Endothelial cell of umbilical vein (primary cell): ENCODE measurements around the gene FADS2. TPM values are rescaled to one million over a fixed set of nuclear protein-coding genes. Genes with fewer than 3 reads are reported as not detected.

ENCODE experiments used
- BruUV-seq: library from RNA; stranded (reverse); fragments of 400-500 nt; replicated peaks from 2 replicates; lab custom pipeline; 2021; lab: Mats Ljungman, UMichigan
- CTCF ChIA-PET: fragments of 300-600, 350-600 bp; sonication (Branson Sonifier 250); formaldehyde crosslinking; loops from one replicate; lab custom pipeline; 2021; ENCODE audit warnings: antibody characterized with exemption, inconsistent platforms; lab: Charles Lee
- POLR2A ChIA-PET: fragments of 300-600, 350-600 bp; sonication (Branson Sonifier 250); formaldehyde crosslinking; loops from one replicate; lab custom pipeline; 2021; ENCODE audit warnings: antibody characterized with exemption, inconsistent platforms; lab: Charles Lee
- DNase-seq: peaks from one replicate; pipeline ENCODE4 v3.0.0-alpha.2; 2011; ENCODE audit warnings: low read depth, low spot score
- FAIRE-seq: peaks from 2 replicates; lab custom pipeline; 2011; peaks lifted over from hg19 to GRCh38; lab: Jason Lieb, UNC
- H2AFZ ChIP-seq: 2 replicates; pipeline ENCODE4 v1.6.0; 2012; ENCODE audit warnings: low read depth, low read length, control low read depth, inconsistent platforms
- H3K27ac ChIP-seq: 2 replicates; pipeline ENCODE4 v1.5.1; 2011; ENCODE audit warnings: low read depth, mild to moderate bottlenecking, control low read depth, low read length, moderate library complexity; ENCODE audit not compliant: insufficient read depth
- H3K27me3 ChIP-seq, 2 experiments: 2 replicates each; pipeline versions ENCODE4 v1.6.0 to v1.6.1; 2011; ENCODE audit warnings: low read length in 2 of 2, mixed read lengths in 1 of 2; ENCODE audit not compliant: control insufficient read depth in 2 of 2, insufficient read depth in 2 of 2
- H3K36me3 ChIP-seq, 2 experiments: 2 replicates in 1 of 2; 3 replicates in 1 of 2; pipeline ENCODE4 v1.5.1; 2011; ENCODE audit warnings: low read length in 2 of 2, mild to moderate bottlenecking in 1 of 2, moderate library complexity in 1 of 2; ENCODE audit not compliant: control insufficient read depth in 2 of 2, insufficient read depth in 2 of 2; ENCODE audit errors: extremely low read depth in 1 of 2
- H3K4me1 ChIP-seq: 3 replicates; pipeline ENCODE4 v1.5.1; 2011; ENCODE audit warnings: mild to moderate bottlenecking, low read length; ENCODE audit not compliant: control insufficient read depth, insufficient read depth; ENCODE audit errors: extremely low read depth
- H3K4me2 ChIP-seq: 2 replicates; pipeline ENCODE4 v1.6.1; 2011; ENCODE audit warnings: low read length, control low read depth, mixed read lengths; ENCODE audit not compliant: insufficient read depth
- H3K4me3 ChIP-seq, 3 experiments: fragments of 200-600 bp in 1 of 3; sonication (generic), shearing (Covaris generic) in 1 of 3; replicated peaks in 1 of 3; 2 replicates each; pipeline ENCODE4 v1.5.1; 2011 to 2016; ENCODE audit warnings: control low read depth in 3 of 3, low read length in 3 of 3, mild to moderate bottlenecking in 2 of 3, inconsistent platforms in 1 of 3, low read depth in 1 of 3, moderate library complexity in 1 of 3; ENCODE audit not compliant: insufficient read depth in 1 of 3
- H3K79me2 ChIP-seq: 2 replicates; pipeline ENCODE4 v1.6.0; 2012; ENCODE audit warnings: low read length, inconsistent platforms; ENCODE audit not compliant: control insufficient read depth, insufficient read depth
- H3K9ac ChIP-seq: replicated peaks from 2 replicates; pipeline ENCODE3; 2011; ENCODE audit warnings: low read length, control low read depth; ENCODE audit not compliant: insufficient read depth; ENCODE audit errors: extremely low read depth
- H3K9me1 ChIP-seq: replicated peaks from 3 replicates; pipeline ENCODE4 v1.6.0; 2011; ENCODE audit warnings: mild to moderate bottlenecking, low read length; ENCODE audit not compliant: control insufficient read depth, insufficient read depth; ENCODE audit errors: extremely low read depth
- H3K9me3 ChIP-seq: replicated peaks from 2 replicates; pipeline ENCODE4 v1.5.1; 2012; ENCODE audit warnings: low read length, inconsistent platforms; ENCODE audit not compliant: control insufficient read depth, insufficient read depth
- H4K20me1 ChIP-seq: replicated peaks from 2 replicates; pipeline ENCODE3; 2011; ENCODE audit warnings: mild to moderate bottlenecking, low read length; ENCODE audit not compliant: control insufficient read depth, insufficient read depth; ENCODE audit errors: extremely low read depth
- EZH2 ChIP-seq: IDR thresholded peaks from 2 replicates; pipeline ENCODE4 v1.6.1; 2012; ENCODE audit warnings: borderline replicate concordance, low read depth, mild to moderate bottlenecking, moderate library complexity, low read length, inconsistent platforms; ENCODE audit not compliant: severe bottlenecking
- FOS ChIP-seq: IDR thresholded peaks from 2 replicates; pipeline ENCODE4 v1.6.1; 2011; ENCODE audit warnings: mild to moderate bottlenecking, low read length, moderate library complexity, borderline replicate concordance; ENCODE audit not compliant: insufficient read depth
- GATA2 ChIP-seq: IDR thresholded peaks from 2 replicates; pipeline ENCODE4 v1.7.0; 2011; ENCODE audit warnings: low read depth, mild to moderate bottlenecking, moderate library complexity, mixed read lengths, low read length; ENCODE audit not compliant: insufficient read length, insufficient read depth
- JUN ChIP-seq: IDR thresholded peaks from 2 replicates; pipeline ENCODE4 v1.6.1; 2011; ENCODE audit warnings: borderline replicate concordance, low read depth; ENCODE audit not compliant: insufficient read length, insufficient read depth
- MYC ChIP-seq: IDR thresholded peaks from one replicate; pipeline ENCODE4 v1.6.1; 2011; ENCODE audit warnings: mild to moderate bottlenecking, low read depth, low read length
- POLR2A ChIP-seq: IDR thresholded peaks from 2 replicates; pipeline ENCODE4 v1.6.1; 2012; ENCODE audit warnings: low read depth, mild to moderate bottlenecking, control low read depth, low read length
- POLR2AphosphoS5 ChIP-seq: IDR thresholded peaks from 2 replicates; pipeline ENCODE4 v1.6.1; 2012; ENCODE audit warnings: low read depth, mild to moderate bottlenecking, control low read depth, low read length, moderate library complexity; ENCODE audit not compliant: insufficient read depth
- dilution Hi-C: fragments of 300-500 bp; cut with MboI; formaldehyde crosslinking; loops from one replicate; pipeline ENCODE4 v1.15.0; 2019; ENCODE audit warnings: low sequenced_read_pairs; ENCODE audit not compliant: extremely low pct_ligation_motif_present
- intact Hi-C: fragments of 100-400 bp; cut with micrococcal nuclease; formaldehyde crosslinking; loops from one replicate; pipeline ENCODE4 v1.10.0; 2022
- polyA plus RNA-seq, 4 experiments: library from polyadenylated mRNA; depleted of rRNA in 3 of 4; stranded (reverse) in 3 of 4; unstranded in 1 of 4; fragments of >200 nt; gene quantifications; 2 replicates each; pipeline versions ENCODE4 v1.2.1 to v1.2.3, GENCODE V29; 2011 to 2012; ENCODE audit warnings: missing spikeins in 1 of 4
- total RNA-seq: library from RNA; stranded (reverse); gene quantifications from 2 replicates; pipeline ENCODE4 v1.2.3, GENCODE V29; 2021
- TF ChIP-seq, protein P1 (sequence below): IDR thresholded peaks from 2 replicates; pipeline ENCODE4 v1.6.1; 2011; ENCODE audit not compliant: insufficient read depth, insufficient read length
- TF ChIP-seq, protein P2 (sequence below), 2 donors: IDR thresholded peaks; 1 replicate in 1 of 2; 2 replicates in 1 of 2; pipeline ENCODE4 v1.5.1; 2011; ENCODE audit warnings: low read length in 2 of 2, mild to moderate bottlenecking in 2 of 2, moderate library complexity in 2 of 2, control low read depth in 1 of 2, inconsistent platforms in 1 of 2, low read depth in 1 of 2; ENCODE audit not compliant: insufficient read depth in 1 of 2; ENCODE audit errors: extremely low read depth in 1 of 2

Gene FADS2
- total and polyA plus RNA-seq, 2 donors (not counting 3 experiments of a cell fraction or from before 2014, with no cell fraction given), result 668 to 898 TPM

DNA sequence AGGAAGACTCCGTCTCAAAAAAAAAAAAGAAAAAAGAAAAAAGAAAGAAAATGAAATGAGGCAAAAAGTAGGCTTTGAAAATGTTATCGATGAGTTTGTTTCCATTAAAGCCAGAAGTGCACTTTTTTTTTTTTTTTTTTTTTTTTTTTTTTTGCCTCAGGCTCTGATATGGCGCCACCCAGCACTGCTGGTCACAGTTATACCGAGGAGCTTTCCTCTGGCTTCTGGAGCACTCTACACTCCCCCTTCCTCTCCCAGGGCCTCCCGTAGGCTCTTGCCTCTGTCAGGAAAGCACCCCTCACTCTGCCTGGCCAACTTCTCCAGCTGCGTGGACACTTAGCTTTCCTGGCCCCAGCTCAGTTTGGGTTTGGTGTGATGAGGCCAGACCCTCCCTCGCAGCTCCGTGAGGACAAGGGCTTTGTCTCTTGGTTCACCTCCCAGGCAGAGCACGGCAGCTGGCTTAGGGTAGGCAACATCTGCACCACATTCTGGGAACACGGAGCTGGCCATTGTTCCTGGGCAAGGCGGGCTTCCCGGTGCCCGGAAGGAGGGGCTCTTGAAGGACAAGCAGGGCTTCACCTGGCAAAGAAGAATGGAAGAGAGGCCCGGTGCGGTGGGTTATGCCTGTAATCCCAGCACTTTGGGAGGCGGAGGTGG is 16.9 kb downstream of the FADS2 start:
- H3K4me1 ChIP-seq, result no peaks in the 10 kb centered on the region
- BruUV-seq, result no TSS peak
- no peak for TF ChIP-seq JUN
- TF ChIP-seq, protein P1, sequence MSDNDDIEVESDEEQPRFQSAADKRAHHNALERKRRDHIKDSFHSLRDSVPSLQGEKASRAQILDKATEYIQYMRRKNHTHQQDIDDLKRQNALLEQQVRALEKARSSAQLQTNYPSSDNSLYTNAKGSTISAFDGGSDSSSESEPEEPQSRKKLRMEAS, result no peak
- no peak for TF ChIP-seq FOS
- TF ChIP-seq POLR2A, result no peak
- TF ChIP-seq, protein P2, sequence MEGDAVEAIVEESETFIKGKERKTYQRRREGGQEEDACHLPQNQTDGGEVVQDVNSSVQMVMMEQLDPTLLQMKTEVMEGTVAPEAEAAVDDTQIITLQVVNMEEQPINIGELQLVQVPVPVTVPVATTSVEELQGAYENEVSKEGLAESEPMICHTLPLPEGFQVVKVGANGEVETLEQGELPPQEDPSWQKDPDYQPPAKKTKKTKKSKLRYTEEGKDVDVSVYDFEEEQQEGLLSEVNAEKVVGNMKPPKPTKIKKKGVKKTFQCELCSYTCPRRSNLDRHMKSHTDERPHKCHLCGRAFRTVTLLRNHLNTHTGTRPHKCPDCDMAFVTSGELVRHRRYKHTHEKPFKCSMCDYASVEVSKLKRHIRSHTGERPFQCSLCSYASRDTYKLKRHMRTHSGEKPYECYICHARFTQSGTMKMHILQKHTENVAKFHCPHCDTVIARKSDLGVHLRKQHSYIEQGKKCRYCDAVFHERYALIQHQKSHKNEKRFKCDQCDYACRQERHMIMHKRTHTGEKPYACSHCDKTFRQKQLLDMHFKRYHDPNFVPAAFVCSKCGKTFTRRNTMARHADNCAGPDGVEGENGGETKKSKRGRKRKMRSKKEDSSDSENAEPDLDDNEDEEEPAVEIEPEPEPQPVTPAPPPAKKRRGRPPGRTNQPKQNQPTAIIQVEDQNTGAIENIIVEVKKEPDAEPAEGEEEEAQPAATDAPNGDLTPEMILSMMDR (IDR thresholded peaks at IDR 0.05; ENCODE audit: extremely low read depth in 1 of 2, insufficient read depth in 1 of 2, low read depth in 1 of 2, low read length in 2 of 2), result no peak
- no peak for TF ChIP-seq GATA2
- TF ChIP-seq POLR2AphosphoS5, result no peak
- TF ChIP-seq MYC, result no peak
- no peak for TF ChIP-seq EZH2

More for the DNA sequence above, 16.9 kb downstream of the FADS2 start:
- H3K9ac ChIP-seq, result no peak overlapping the region
- dilution Hi-C loops, result no loop called here
- no peaks in the 10 kb centered on the region for H3K9me1 ChIP-seq
- no peaks in the 10 kb centered on the region for H4K20me1 ChIP-seq
- FAIRE-seq (no peak), DNase-seq (no peak)
- no peaks in the 10 kb centered on the region for H3K9me3 ChIP-seq
- intact Hi-C loops, result no loop called here
- H3K4me2 ChIP-seq, result no peak overlapping the region
- H2AFZ ChIP-seq, result no peak overlapping the region
- no peak overlapping the region for H3K4me3 ChIP-seq
- peaks cover 19% of the 10 kb centered on the region for H3K79me2 ChIP-seq
- no peaks in the 10 kb centered on the region for H3K27me3 ChIP-seq
- ChIA-PET CTCF (interaction anchor here (1.7 to 2.6 kb wide), 2 partner anchors 48 to 263 kb away, joined by 4 to 13 read pairs; no protein-coding TSS in a partner anchor), POLR2A (interaction anchor here (0.7 kb wide), 1 partner anchor 48 kb away, joined by 4 read pairs; no protein-coding TSS in a partner anchor)
- H3K36me3 ChIP-seq, result peaks cover 37 to 58% of the 10 kb centered on the region in 2 experiments
- H3K27ac ChIP-seq, result no peak overlapping the region
